Measurements from ENCODE around the gene LYSMD4.
"Not testable (repeated sequence)": the region's sequence is repeated elsewhere in the genome, so short reads cannot be mapped to it uniquely, and the experiment has no call there.

LYSMD4 gene

GRCh38 chr15:99733268-99734039 lies at the start of gene LYSMD4:
Gene LYSMD4, minus strand, starts transcription at chr15:99733437. Its CDS starts 1,438 bp downstream, at chr15:99731999.
- Mint-ChIP-seq H3K4me3 (peak within 1 kb of the TSS; percentile 75), H3K4me1 (peaks cover 19% of the 10 kb centered on the region), H3K36me3 (ENCODE audit: insufficient read depth) (peaks cover 3% of the 10 kb centered on the region), H3K27me3 (no peaks in the 10 kb centered on the region), H3K27ac (ENCODE audit: low read depth) (peak within 1 kb of the TSS; percentile 92), H3K9me3 (no peaks in the 10 kb centered on the region)
- ATAC-seq (replicated peaks; ENCODE audit: extremely low read depth, poor library complexity, severe bottlenecking) (peak; percentile 99), DNase-seq (ENCODE audit: low spot score in 2 of 2) (peak; percentile 88 to 93)

GRCh38 chr15:99782029-99782428 lies 48.8 kb upstream of the LYSMD4 start:
- not testable (repeated sequence) for H3K9me3 Mint-ChIP-seq; H3K27ac Mint-ChIP-seq (ENCODE audit: low read depth); H3K4me1 Mint-ChIP-seq; H3K36me3 Mint-ChIP-seq (ENCODE audit: insufficient read depth); ATAC-seq (replicated peaks; ENCODE audit: extremely low read depth, poor library complexity, severe bottlenecking); DNase-seq (ENCODE audit: low spot score in 2 of 2); H3K4me3 Mint-ChIP-seq
- H3K27me3 Mint-ChIP-seq: peaks cover 29% of the 10 kb centered on the region

- Mint-ChIP-seq H3K36me3 (ENCODE audit: insufficient read depth) (no peaks in the 10 kb centered on the region), H3K27ac (ENCODE audit: low read depth) (no peak overlapping the region), H3K9me3 (no peaks in the 10 kb centered on the region), H3K4me3 (no peak overlapping the region), H3K27me3 (peaks cover 8% of the 10 kb centered on the region), H3K4me1 (no peaks in the 10 kb centered on the region)
- no peak for DNase-seq (ENCODE audit: low spot score in 2 of 2)
- ATAC-seq (replicated peaks; ENCODE audit: extremely low read depth, poor library complexity, severe bottlenecking): no peak
Measured at GRCh38 chr15:99777144-99777543, 43.9 kb upstream of the LYSMD4 start.

GRCh38 chr15:99764522-99764921 lies 31.3 kb upstream of the LYSMD4 start:
- Mint-ChIP-seq H3K36me3 (ENCODE audit: insufficient read depth) (no peaks in the 10 kb centered on the region), H3K27me3 (peaks cover 14% of the 10 kb centered on the region), H3K4me1 (no peaks in the 10 kb centered on the region), H3K4me3 (no peak overlapping the region), H3K9me3 (no peaks in the 10 kb centered on the region), H3K27ac (ENCODE audit: low read depth) (no peak overlapping the region)
- ATAC-seq (replicated peaks; ENCODE audit: extremely low read depth, poor library complexity, severe bottlenecking) (no peak), DNase-seq (ENCODE audit: low spot score in 2 of 2) (no peak)

GRCh38 chr15:99763827-99764226 lies 30.6 kb upstream of the LYSMD4 start:
- Mint-ChIP-seq H3K36me3 (ENCODE audit: insufficient read depth) (no peaks in the 10 kb centered on the region), H3K27me3 (peaks cover 14% of the 10 kb centered on the region), H3K27ac (ENCODE audit: low read depth) (no peak overlapping the region), H3K4me3 (no peak overlapping the region), H3K9me3 (no peaks in the 10 kb centered on the region), H3K4me1 (no peaks in the 10 kb centered on the region)
- DNase-seq (ENCODE audit: low spot score in 2 of 2): no peak
- ATAC-seq (replicated peaks; ENCODE audit: extremely low read depth, poor library complexity, severe bottlenecking): no peak

- Mint-ChIP-seq H3K4me3 (no peak overlapping the region), H3K27ac (ENCODE audit: low read depth) (no peak overlapping the region), H3K9me3 (no peaks in the 10 kb centered on the region), H3K27me3 (peaks cover 9% of the 10 kb centered on the region), H3K4me1 (no peaks in the 10 kb centered on the region), H3K36me3 (ENCODE audit: insufficient read depth) (no peaks in the 10 kb centered on the region)
- DNase-seq (ENCODE audit: low spot score in 2 of 2) (no peak), ATAC-seq (replicated peaks; ENCODE audit: extremely low read depth, poor library complexity, severe bottlenecking) (no peak)
Measured at GRCh38 chr15:99762288-99762687, 29.1 kb upstream of the LYSMD4 start.

GRCh38 chr15:99755692-99756409 lies 22.6 kb upstream of the LYSMD4 start:
- Mint-ChIP-seq H3K36me3 (ENCODE audit: insufficient read depth) (no peaks in the 10 kb centered on the region), H3K4me1 (peaks cover 6% of the 10 kb centered on the region), H3K27me3 (no peaks in the 10 kb centered on the region), H3K27ac (ENCODE audit: low read depth) (no peak overlapping the region), H3K4me3 (no peak overlapping the region), H3K9me3 (no peaks in the 10 kb centered on the region)
- DNase-seq (ENCODE audit: low spot score in 2 of 2) (no peak), ATAC-seq (replicated peaks; ENCODE audit: extremely low read depth, poor library complexity, severe bottlenecking) (peak; percentile 78)

- peaks cover 6% of the 10 kb centered on the region for H3K4me1 Mint-ChIP-seq
- DNase-seq (ENCODE audit: low spot score in 2 of 2) (no peak), ATAC-seq (replicated peaks; ENCODE audit: extremely low read depth, poor library complexity, severe bottlenecking) (no peak)
- H3K4me3 Mint-ChIP-seq: no peak overlapping the region
- H3K9me3 Mint-ChIP-seq: no peaks in the 10 kb centered on the region
- no peak overlapping the region for H3K27ac Mint-ChIP-seq (ENCODE audit: low read depth)
- no peaks in the 10 kb centered on the region for H3K36me3 Mint-ChIP-seq (ENCODE audit: insufficient read depth)
- H3K27me3 Mint-ChIP-seq: no peaks in the 10 kb centered on the region
Measured at GRCh38 chr15:99753066-99753465, 19.8 kb upstream of the LYSMD4 start.

- Mint-ChIP-seq H3K27ac (ENCODE audit: low read depth) (no peak overlapping the region), H3K27me3 (no peaks in the 10 kb centered on the region), H3K4me1 (peaks cover 6% of the 10 kb centered on the region), H3K4me3 (no peak overlapping the region), H3K36me3 (ENCODE audit: insufficient read depth) (no peaks in the 10 kb centered on the region), H3K9me3 (no peaks in the 10 kb centered on the region)
- no peak for DNase-seq (ENCODE audit: low spot score in 2 of 2)
- no peak for ATAC-seq (replicated peaks; ENCODE audit: extremely low read depth, poor library complexity, severe bottlenecking)
Measured at GRCh38 chr15:99752556-99752955, 19.3 kb upstream of the LYSMD4 start.

GRCh38 chr15:99750326-99750725 lies 17.1 kb upstream of the LYSMD4 start:
- not testable (repeated sequence) for ATAC-seq (replicated peaks; ENCODE audit: extremely low read depth, poor library complexity, severe bottlenecking); H3K36me3 Mint-ChIP-seq (ENCODE audit: insufficient read depth); H3K4me1 Mint-ChIP-seq; H3K4me3 Mint-ChIP-seq; H3K27ac Mint-ChIP-seq (ENCODE audit: low read depth); DNase-seq (ENCODE audit: low spot score in 2 of 2); H3K9me3 Mint-ChIP-seq
- peaks cover 17% of the 10 kb centered on the region for H3K27me3 Mint-ChIP-seq

- Mint-ChIP-seq H3K9me3 (no peaks in the 10 kb centered on the region), H3K27me3 (peaks cover 26% of the 10 kb centered on the region), H3K27ac (ENCODE audit: low read depth) (no peak overlapping the region), H3K4me1 (no peaks in the 10 kb centered on the region), H3K36me3 (ENCODE audit: insufficient read depth) (no peaks in the 10 kb centered on the region), H3K4me3 (no peak overlapping the region)
- ATAC-seq (replicated peaks; ENCODE audit: extremely low read depth, poor library complexity, severe bottlenecking) (no peak), DNase-seq (ENCODE audit: low spot score in 2 of 2) (no peak)
Measured at GRCh38 chr15:99749386-99749785, 16.1 kb upstream of the LYSMD4 start.

GRCh38 chr15:99745370-99746086 lies 12.3 kb upstream of the LYSMD4 start:
- ATAC-seq (replicated peaks; ENCODE audit: extremely low read depth, poor library complexity, severe bottlenecking) (no peak), DNase-seq (ENCODE audit: low spot score in 2 of 2) (no peak)
- H3K4me3 Mint-ChIP-seq: no peak overlapping the region
- H3K27me3 Mint-ChIP-seq: peaks cover 30% of the 10 kb centered on the region
- H3K36me3 Mint-ChIP-seq (ENCODE audit: insufficient read depth): no peaks in the 10 kb centered on the region
- H3K4me1 Mint-ChIP-seq: no peaks in the 10 kb centered on the region
- H3K9me3 Mint-ChIP-seq: no peaks in the 10 kb centered on the region
- no peak overlapping the region for H3K27ac Mint-ChIP-seq (ENCODE audit: low read depth)
